ENCODE results near the gene WDR18. TPM values are rescaled to one million over a fixed set of nuclear protein-coding genes. Genes with fewer than 3 reads are reported as not detected.

Gene WDR18
- total and polyA plus RNA-seq, 2 donors (not counting 1 experiment from before 2014, with no cell fraction given) = 10.0 to 42.3 TPM

- no peak overlapping the region for H3K27ac ChIP-seq (ENCODE audit: insufficient read depth, low read length)
- no peaks in the 10 kb centered on the region for H3K27me3 ChIP-seq (ENCODE audit: control insufficient read depth, insufficient read depth, low read length)
- H3K4me3 ChIP-seq (replicated peaks in 1 of 4; ENCODE audit: control extremely low read depth in 1 of 4, insufficient read depth in 1 of 4, low read depth in 3 of 4, low read length in 4 of 4) = no peak overlapping the region
- H3K4me1 ChIP-seq (ENCODE audit: control insufficient read depth, extremely low read depth, insufficient read depth, low read length) = peaks cover 16% of the 10 kb centered on the region
- H3K79me2 ChIP-seq (ENCODE audit: control insufficient read depth, insufficient read depth, low read length) = peaks cover 3% of the 10 kb centered on the region
- DNase-seq (ENCODE audit: low read depth in 2 of 2) = no peak
- no peaks in the 10 kb centered on the region for H4K20me1 ChIP-seq (ENCODE audit: control insufficient read depth, extremely low read depth, insufficient read depth, low read length)
- H3K9ac ChIP-seq (ENCODE audit: insufficient read depth, low read length) = no peak overlapping the region
- no peak overlapping the region for H3K4me2 ChIP-seq (ENCODE audit: extremely low read depth, insufficient read depth, low read length)
- no peaks in the 10 kb centered on the region for H3K9me3 ChIP-seq (ENCODE audit: control insufficient read depth, insufficient read depth, low read depth, low read length)
- no peak overlapping the region for H2AFZ ChIP-seq (ENCODE audit: low read length)
- H3K36me3 ChIP-seq (ENCODE audit: control insufficient read depth, insufficient read depth, low read length) = peaks cover 13% of the 10 kb centered on the region
- no peak for TF ChIP-seq CTCF (conservative IDR thresholded peaks at IDR 0.05 in 1 of 2, IDR thresholded peaks at IDR 0.05 in 1 of 2; ENCODE audit: low read depth in 1 of 2, low read length in 2 of 2)
- TF ChIP-seq EZH2 (IDR thresholded peaks at IDR 0.05; ENCODE audit: low read length, missing control alignments) = no peak
Measured at GRCh38 chr19:1007399-1008251, 23.5 kb downstream of the WDR18 start.

GRCh38 chr19:1008268-1009040, 24.3 kb downstream of the WDR18 start:
- Histone ChIP-seq H2AFZ (ENCODE audit: low read length) (no peak overlapping the region), H3K36me3 (ENCODE audit: control insufficient read depth, insufficient read depth, low read length) (peaks cover 14% of the 10 kb centered on the region), H3K4me3 (replicated peaks in 1 of 4; ENCODE audit: control extremely low read depth in 1 of 4, insufficient read depth in 1 of 4, low read depth in 3 of 4, low read length in 4 of 4) (peak overlapping the region in 1 of 4 experiments; percentile 22), H3K9me3 (ENCODE audit: control insufficient read depth, insufficient read depth, low read depth, low read length) (no peaks in the 10 kb centered on the region), H3K27ac (ENCODE audit: insufficient read depth, low read length) (peak overlapping the region; percentile 76), H3K4me1 (ENCODE audit: control insufficient read depth, extremely low read depth, insufficient read depth, low read length) (peaks cover 16% of the 10 kb centered on the region), H3K4me2 (ENCODE audit: extremely low read depth, insufficient read depth, low read length) (peak overlapping the region; percentile 35), H3K27me3 (ENCODE audit: control insufficient read depth, insufficient read depth, low read length) (no peaks in the 10 kb centered on the region), H3K79me2 (ENCODE audit: control insufficient read depth, insufficient read depth, low read length) (peaks cover 10% of the 10 kb centered on the region), H3K9ac (ENCODE audit: insufficient read depth, low read length) (peak overlapping the region; percentile 55), H4K20me1 (ENCODE audit: control insufficient read depth, extremely low read depth, insufficient read depth, low read length) (no peaks in the 10 kb centered on the region)
- DNase-seq (ENCODE audit: low read depth in 2 of 2) = no peak
- TF ChIP-seq CTCF (conservative IDR thresholded peaks at IDR 0.05 in 1 of 2, IDR thresholded peaks at IDR 0.05 in 1 of 2; ENCODE audit: low read depth in 1 of 2, low read length in 2 of 2) (no peak), EZH2 (IDR thresholded peaks at IDR 0.05; ENCODE audit: low read length, missing control alignments) (no peak)

Measured in fibroblast of lung (primary cell).